Loucy (cell line): ENCODE results near the gene C1orf56.
A peak's percentile ranks its signal among the peaks of the same experiment; 100 is the strongest.

ENCODE experiments used
- H2AFZ ChIP-seq: fragments of 200-600 bp; sonication (generic); 2 replicates; pipeline ENCODE4 v1.6.0; 2016; ENCODE audit warnings: antibody characterized with exemption, mild to moderate bottlenecking, low read length, moderate library complexity
- H3F3A ChIP-seq: fragments of 200-600 bp; 2 replicates; pipeline ENCODE4 v1.6.0; 2016; ENCODE audit warnings: antibody characterized with exemption, low read depth, mild to moderate bottlenecking
- H3K27me3 ChIP-seq: fragments of 200-600 bp; sonication (generic); 2 replicates; pipeline ENCODE4 v1.6.1; 2014; ENCODE audit warnings: low read length, mild to moderate bottlenecking; ENCODE audit not compliant: insufficient read depth, poor library complexity, severe bottlenecking
- H3K36me3 ChIP-seq: fragments of 200-600 bp; sonication (generic); 2 replicates; pipeline ENCODE4 v1.6.1; 2016; ENCODE audit warnings: low read length; ENCODE audit not compliant: insufficient read depth
- H3K4me1 ChIP-seq: fragments of 200-600 bp; sonication (generic); 2 replicates; pipeline ENCODE4 v1.5.1; 2014; ENCODE audit warnings: low read length, mild to moderate bottlenecking; ENCODE audit not compliant: insufficient read depth, poor library complexity, severe bottlenecking
- H3K4me2 ChIP-seq: fragments of 200-600 bp; sonication (generic); 2 replicates; pipeline ENCODE4 v1.6.0; 2014; ENCODE audit warnings: antibody characterized with exemption, low read length, low read depth, mild to moderate bottlenecking; ENCODE audit not compliant: poor library complexity, severe bottlenecking
- H3K4me3 ChIP-seq: fragments of 200-600 bp; sonication (generic); 2 replicates; pipeline ENCODE4 v1.5.1; 2014; ENCODE audit warnings: low read length, mild to moderate bottlenecking, mixed read lengths; ENCODE audit not compliant: poor library complexity, severe bottlenecking
- H3K79me2 ChIP-seq: fragments of 200-600 bp; sonication (generic); 2 replicates; pipeline ENCODE4 v1.6.1; 2014; ENCODE audit warnings: low read length; ENCODE audit not compliant: insufficient read depth
- H3K9ac ChIP-seq: fragments of 200-600 bp; sonication (generic); 2 replicates; pipeline ENCODE4 v1.6.0; 2014; ENCODE audit warnings: mild to moderate bottlenecking, low read depth, low read length, moderate library complexity; ENCODE audit not compliant: poor library complexity, severe bottlenecking
- H3K9me2 ChIP-seq: fragments of 200-600 bp; sonication (generic); replicated peaks from 2 replicates; pipeline ENCODE4 v1.6.1; 2016; ENCODE audit warnings: low read depth, low read length, mixed read lengths
- H3K9me3 ChIP-seq: fragments of 200-600 bp; sonication (generic); 2 replicates; pipeline ENCODE4 v1.6.1; 2014; ENCODE audit warnings: mild to moderate bottlenecking, antibody characterized with exemption, low read length, low read depth; ENCODE audit not compliant: insufficient read depth
- H4K20me1 ChIP-seq: fragments of 200-600 bp; sonication (generic); 2 replicates; pipeline ENCODE4 v1.6.0; 2014; ENCODE audit warnings: antibody characterized with exemption, low read length, mild to moderate bottlenecking; ENCODE audit not compliant: insufficient read depth, poor library complexity, severe bottlenecking
- CTCF ChIP-seq: fragments of 200-600 bp; sonication (generic); conservative IDR thresholded peaks from 2 replicates; pipeline ENCODE4 v1.5.1; 2014; ENCODE audit warnings: mild to moderate bottlenecking, antibody characterized with exemption, low read length
- EZH2phosphoT487 ChIP-seq: fragments of 200-600 bp; IDR thresholded peaks from 2 replicates; pipeline ENCODE4 v1.6.1; 2018; ENCODE audit warnings: antibody characterized with exemption, mild to moderate bottlenecking, moderate library complexity, borderline replicate concordance

The C1orf56 gene

GRCh38 chr1:151013518-151013917 is 34.0 kb upstream of the C1orf56 start:
- TF ChIP-seq CTCF (peak; percentile 22; the same call in 1 of the 2 replicates), EZH2phosphoT487 (no peak)
- Histone ChIP-seq H3K27me3 (no peaks in the 10 kb centered on the region), H3K4me2 (peak overlapping the region; percentile 48), H4K20me1 (no peaks in the 10 kb centered on the region), H2AFZ (no peak overlapping the region), H3K9me3 (no peaks in the 10 kb centered on the region), H3K79me2 (peaks cover 32% of the 10 kb centered on the region), H3K9ac (peak overlapping the region; percentile 13), H3K4me1 (peaks cover 47% of the 10 kb centered on the region), H3K9me2 (no peaks in the 10 kb centered on the region), H3F3A (peaks cover 7% of the 10 kb centered on the region; the same call in 1 of the 2 replicates), H3K36me3 (no peaks in the 10 kb centered on the region), H3K4me3 (peak overlapping the region; percentile 15)

DNA sequence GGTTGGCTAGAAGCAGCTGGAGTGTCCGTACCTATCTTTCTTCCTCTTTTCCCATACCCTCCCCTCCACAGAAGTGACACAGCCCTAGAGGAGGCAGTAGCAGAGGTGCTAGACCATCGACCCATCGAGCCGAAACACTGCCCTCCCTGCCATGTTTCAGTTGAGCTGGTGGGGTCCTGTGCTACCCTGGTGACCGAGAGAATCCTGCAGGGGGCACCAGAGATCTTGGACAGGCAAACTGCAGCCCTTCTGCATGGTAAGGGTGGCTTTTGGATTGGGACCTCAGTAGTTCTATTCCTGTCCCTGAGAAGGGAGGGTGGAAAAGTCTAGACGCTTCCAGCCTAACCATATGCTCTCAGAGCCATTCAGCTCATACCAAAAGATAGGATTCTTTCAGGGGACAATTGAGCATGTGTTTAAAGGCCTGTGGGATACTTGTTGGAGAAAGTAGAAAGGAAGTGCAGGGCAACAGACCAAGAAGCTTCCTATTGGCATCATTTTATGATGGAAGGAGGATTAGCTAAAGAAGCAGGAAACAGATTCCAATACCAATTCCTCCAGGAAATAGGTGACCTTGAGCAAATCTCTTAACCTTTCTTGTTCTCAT is 22.9 kb upstream of the C1orf56 start:
- Histone ChIP-seq H3K4me2 (no peak overlapping the region), H3K27me3 (no peaks in the 10 kb centered on the region), H3K79me2 (no peaks in the 10 kb centered on the region), H3K9me3 (no peaks in the 10 kb centered on the region), H3K4me1 (no peaks in the 10 kb centered on the region), H3F3A (no peaks in the 10 kb centered on the region), H3K9ac (no peak overlapping the region), H3K4me3 (no peak overlapping the region), H3K36me3 (peaks cover 11% of the 10 kb centered on the region; the same call in 1 of the 2 replicates), H3K9me2 (no peaks in the 10 kb centered on the region), H2AFZ (no peak overlapping the region), H4K20me1 (no peaks in the 10 kb centered on the region)
- TF ChIP-seq CTCF (peak; percentile 92), EZH2phosphoT487 (no peak)

- Histone ChIP-seq H3K4me3 (no peak overlapping the region), H3K36me3 (peaks cover 15% of the 10 kb centered on the region; the same call in 1 of the 2 replicates)
Observed at GRCh38 chr1:151026460-151026859, 21.1 kb upstream of the C1orf56 start.

More at GRCh38 chr1:151026460-151026859, 21.1 kb upstream of the C1orf56 start:
- H4K20me1 ChIP-seq: no peaks in the 10 kb centered on the region
- no peaks in the 10 kb centered on the region for H3K4me1 ChIP-seq
- no peak overlapping the region for H3K4me2 ChIP-seq
- H3K79me2 ChIP-seq: no peaks in the 10 kb centered on the region
- no peaks in the 10 kb centered on the region for H3F3A ChIP-seq
- H2AFZ ChIP-seq: no peak overlapping the region
- TF ChIP-seq EZH2phosphoT487 (no peak), CTCF (no peak)
- H3K27me3 ChIP-seq: no peaks in the 10 kb centered on the region
- H3K9me3 ChIP-seq: no peaks in the 10 kb centered on the region
- H3K9ac ChIP-seq: no peak overlapping the region
- no peaks in the 10 kb centered on the region for H3K9me2 ChIP-seq
